IPS DF 4.7 (cell line): ENCODE data around the gene WDR53.
"Not testable (repeated sequence)": the region's sequence is repeated elsewhere in the genome, so short reads cannot be mapped to it uniquely, and the experiment has no call there.

Experiments
- DNase-seq: peaks from one replicate; pipeline ENCODE4 v3.0.0-alpha.2; 2013; ENCODE audit warnings: low spot score; ENCODE audit errors: extremely low read depth

The WDR53 gene

GRCh38 chr3:196518966-196519717, 49.2 kb downstream of the WDR53 start:
- DNase-seq = no peak

GRCh38 chr3:196517919-196518318, 50.4 kb downstream of the WDR53 start:
- no peak for DNase-seq

- DNase-seq = no peak
Measured at GRCh38 chr3:196517162-196517800, 51.1 kb downstream of the WDR53 start.

- DNase-seq = no peak
Measured at GRCh38 chr3:196514913-196515621, 53.3 kb downstream of the WDR53 start, which contains the start of gene SMCO1. Gene SMCO1, minus strand, starts transcription at chr3:196515346. Its CDS starts 137 bp downstream, at chr3:196515209.

GRCh38 chr3:196514350-196514716, 54.0 kb downstream of the WDR53 start:
- DNase-seq = no peak

- DNase-seq = no peak
Measured at GRCh38 chr3:196513697-196514349, 54.5 kb downstream of the WDR53 start.

GRCh38 chr3:196511646-196512425, 56.5 kb downstream of the WDR53 start:
- DNase-seq = not testable (repeated sequence)

GRCh38 chr3:196511108-196511507, 57.2 kb downstream of the WDR53 start:
- DNase-seq = not testable (repeated sequence)

GRCh38 chr3:196506687-196507086, 61.7 kb downstream of the WDR53 start:
- DNase-seq = no peak

- no peak for DNase-seq
Measured at GRCh38 chr3:196504556-196504955, 63.8 kb downstream of the WDR53 start.
